Measurements from ENCODE around the gene CCKAR. TPM values are rescaled to one million over a fixed set of nuclear protein-coding genes. Genes with fewer than 3 reads are reported as not detected.

CCKAR gene
- total and polyA plus RNA-seq, 2 of the 8 experiments (the other 6 are each of a cell fraction or from before 2014, with no cell fraction given) = not detected

DNA sequence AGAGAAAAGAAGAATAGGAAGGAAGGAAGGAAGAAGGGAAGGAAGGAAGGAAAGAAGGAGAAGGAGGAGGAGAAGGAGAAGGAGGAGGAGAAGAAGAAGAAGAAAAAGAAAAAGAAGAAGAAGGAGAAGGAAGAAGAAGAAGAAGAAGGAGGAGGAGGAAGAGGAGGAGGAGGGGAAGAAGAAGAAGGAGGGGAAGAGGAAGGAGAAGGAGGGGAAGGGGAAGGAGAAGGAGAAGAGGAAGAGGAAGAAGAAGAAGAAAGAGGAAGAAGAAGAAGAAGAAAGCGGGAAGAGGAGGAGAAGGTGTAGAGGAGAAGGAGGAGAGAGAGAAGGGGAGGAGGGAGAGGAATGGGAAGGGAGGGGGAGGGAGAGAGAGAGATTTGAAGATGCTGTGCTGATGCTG is 22.6 kb downstream of the CCKAR start:
- Histone ChIP-seq H2BK15ac (ENCODE audit: low read length) (no peak overlapping the region), H3K18ac (ENCODE audit: extremely low read depth, low read length) (no peak overlapping the region), H4K91ac (replicated peaks; ENCODE audit: insufficient read length, low read length) (no peak overlapping the region), H2AFZ (ENCODE audit: low read length) (no peak overlapping the region), H3K56ac (replicated peaks; ENCODE audit: insufficient read length, low read depth, low read length) (no peak overlapping the region), H2BK120ac (replicated peaks; ENCODE audit: low read depth, low read length) (no peak overlapping the region), H2BK5ac (ENCODE audit: low read depth, low read length) (no peak overlapping the region), H3K79me1 (ENCODE audit: low read depth, low read length) (no peaks in the 10 kb centered on the region), H3K14ac (ENCODE audit: insufficient read length) (no peak overlapping the region), H3K23ac (ENCODE audit: insufficient read length) (no peak overlapping the region), H3K9me3 (ENCODE audit: insufficient read depth in 2 of 2, low read depth in 1 of 2, low read length in 1 of 2) (no peaks in the 10 kb centered on the region; a peak in 1 of 4 replicates), H2BK20ac (ENCODE audit: low read length) (no peak overlapping the region), H3K23me2 (ENCODE audit: low read depth, low read length) (no peaks in the 10 kb centered on the region), H4K8ac (ENCODE audit: extremely low read depth, insufficient read depth, low read length) (no peak overlapping the region), H3K79me2 (ENCODE audit: control insufficient read depth in 1 of 2, insufficient read depth in 2 of 2, low read length in 2 of 2) (no peaks in the 10 kb centered on the region), H3K4me2 (ENCODE audit: insufficient read depth in 1 of 2, low read depth in 2 of 2, low read length in 2 of 2) (no peak overlapping the region), H3K9ac (replicated peaks in 1 of 4; ENCODE audit: extremely low read depth in 1 of 4, low read depth in 3 of 4, low read length in 3 of 4) (no peak overlapping the region), H3K27me3 (replicated peaks in 1 of 4; ENCODE audit: control insufficient read depth in 3 of 4, extremely low read depth in 1 of 4, insufficient read depth in 3 of 4, low read length in 3 of 4) (no peaks in the 10 kb centered on the region), H4K20me1 (replicated peaks in 1 of 2; ENCODE audit: control insufficient read depth in 1 of 2, insufficient read depth in 2 of 2, low read length in 2 of 2) (no peaks in the 10 kb centered on the region), H2BK12ac (ENCODE audit: low read depth, low read length) (no peak overlapping the region), H3K4me3 (ENCODE audit: extremely low read depth in 1 of 4, insufficient read depth in 2 of 4, low read depth in 3 of 4, low read length in 4 of 4) (no peak overlapping the region), H3K27ac (ENCODE audit: low read depth, low read length) (no peak overlapping the region), H3K4ac (replicated peaks; ENCODE audit: insufficient read length, low read depth, low read length) (no peak overlapping the region), H4K5ac (ENCODE audit: insufficient read length, low read depth, low read length) (no peak overlapping the region), H3K4me1 (replicated peaks in 1 of 4; ENCODE audit: control insufficient read depth in 3 of 4, insufficient read depth in 4 of 4, low read length in 3 of 4) (no peaks in the 10 kb centered on the region), H3K36me3 (ENCODE audit: control insufficient read depth in 2 of 4, insufficient read depth in 4 of 4, low read length in 3 of 4) (no peaks in the 10 kb centered on the region), H2AK5ac (ENCODE audit: low read depth, low read length) (no peak overlapping the region)
- WGBS, 2 experiments (ENCODE audit: extremely low coverage in 1 of 2, insufficient coverage in 1 of 2, insufficient read length in 1 of 2, insufficient replicate concordance in 2 of 2, low coverage in 1 of 2, low lambda C conversion rate in 2 of 2, missing lambda C conversion rate in 1 of 2) = 37 to 92% methylated on average over 1 of the region's 1 CpG
- CTCF ChIA-PET (ENCODE audit: partially characterized antibody) = no interaction called here
- no peak for DNase-seq (ENCODE audit: low read depth in 1 of 2, low spot score in 2 of 2)
- FAIRE-seq = no peak
- POLR2A ChIA-PET (ENCODE audit: partially characterized antibody) = no interaction called here
- TF ChIP-seq, protein P1, sequence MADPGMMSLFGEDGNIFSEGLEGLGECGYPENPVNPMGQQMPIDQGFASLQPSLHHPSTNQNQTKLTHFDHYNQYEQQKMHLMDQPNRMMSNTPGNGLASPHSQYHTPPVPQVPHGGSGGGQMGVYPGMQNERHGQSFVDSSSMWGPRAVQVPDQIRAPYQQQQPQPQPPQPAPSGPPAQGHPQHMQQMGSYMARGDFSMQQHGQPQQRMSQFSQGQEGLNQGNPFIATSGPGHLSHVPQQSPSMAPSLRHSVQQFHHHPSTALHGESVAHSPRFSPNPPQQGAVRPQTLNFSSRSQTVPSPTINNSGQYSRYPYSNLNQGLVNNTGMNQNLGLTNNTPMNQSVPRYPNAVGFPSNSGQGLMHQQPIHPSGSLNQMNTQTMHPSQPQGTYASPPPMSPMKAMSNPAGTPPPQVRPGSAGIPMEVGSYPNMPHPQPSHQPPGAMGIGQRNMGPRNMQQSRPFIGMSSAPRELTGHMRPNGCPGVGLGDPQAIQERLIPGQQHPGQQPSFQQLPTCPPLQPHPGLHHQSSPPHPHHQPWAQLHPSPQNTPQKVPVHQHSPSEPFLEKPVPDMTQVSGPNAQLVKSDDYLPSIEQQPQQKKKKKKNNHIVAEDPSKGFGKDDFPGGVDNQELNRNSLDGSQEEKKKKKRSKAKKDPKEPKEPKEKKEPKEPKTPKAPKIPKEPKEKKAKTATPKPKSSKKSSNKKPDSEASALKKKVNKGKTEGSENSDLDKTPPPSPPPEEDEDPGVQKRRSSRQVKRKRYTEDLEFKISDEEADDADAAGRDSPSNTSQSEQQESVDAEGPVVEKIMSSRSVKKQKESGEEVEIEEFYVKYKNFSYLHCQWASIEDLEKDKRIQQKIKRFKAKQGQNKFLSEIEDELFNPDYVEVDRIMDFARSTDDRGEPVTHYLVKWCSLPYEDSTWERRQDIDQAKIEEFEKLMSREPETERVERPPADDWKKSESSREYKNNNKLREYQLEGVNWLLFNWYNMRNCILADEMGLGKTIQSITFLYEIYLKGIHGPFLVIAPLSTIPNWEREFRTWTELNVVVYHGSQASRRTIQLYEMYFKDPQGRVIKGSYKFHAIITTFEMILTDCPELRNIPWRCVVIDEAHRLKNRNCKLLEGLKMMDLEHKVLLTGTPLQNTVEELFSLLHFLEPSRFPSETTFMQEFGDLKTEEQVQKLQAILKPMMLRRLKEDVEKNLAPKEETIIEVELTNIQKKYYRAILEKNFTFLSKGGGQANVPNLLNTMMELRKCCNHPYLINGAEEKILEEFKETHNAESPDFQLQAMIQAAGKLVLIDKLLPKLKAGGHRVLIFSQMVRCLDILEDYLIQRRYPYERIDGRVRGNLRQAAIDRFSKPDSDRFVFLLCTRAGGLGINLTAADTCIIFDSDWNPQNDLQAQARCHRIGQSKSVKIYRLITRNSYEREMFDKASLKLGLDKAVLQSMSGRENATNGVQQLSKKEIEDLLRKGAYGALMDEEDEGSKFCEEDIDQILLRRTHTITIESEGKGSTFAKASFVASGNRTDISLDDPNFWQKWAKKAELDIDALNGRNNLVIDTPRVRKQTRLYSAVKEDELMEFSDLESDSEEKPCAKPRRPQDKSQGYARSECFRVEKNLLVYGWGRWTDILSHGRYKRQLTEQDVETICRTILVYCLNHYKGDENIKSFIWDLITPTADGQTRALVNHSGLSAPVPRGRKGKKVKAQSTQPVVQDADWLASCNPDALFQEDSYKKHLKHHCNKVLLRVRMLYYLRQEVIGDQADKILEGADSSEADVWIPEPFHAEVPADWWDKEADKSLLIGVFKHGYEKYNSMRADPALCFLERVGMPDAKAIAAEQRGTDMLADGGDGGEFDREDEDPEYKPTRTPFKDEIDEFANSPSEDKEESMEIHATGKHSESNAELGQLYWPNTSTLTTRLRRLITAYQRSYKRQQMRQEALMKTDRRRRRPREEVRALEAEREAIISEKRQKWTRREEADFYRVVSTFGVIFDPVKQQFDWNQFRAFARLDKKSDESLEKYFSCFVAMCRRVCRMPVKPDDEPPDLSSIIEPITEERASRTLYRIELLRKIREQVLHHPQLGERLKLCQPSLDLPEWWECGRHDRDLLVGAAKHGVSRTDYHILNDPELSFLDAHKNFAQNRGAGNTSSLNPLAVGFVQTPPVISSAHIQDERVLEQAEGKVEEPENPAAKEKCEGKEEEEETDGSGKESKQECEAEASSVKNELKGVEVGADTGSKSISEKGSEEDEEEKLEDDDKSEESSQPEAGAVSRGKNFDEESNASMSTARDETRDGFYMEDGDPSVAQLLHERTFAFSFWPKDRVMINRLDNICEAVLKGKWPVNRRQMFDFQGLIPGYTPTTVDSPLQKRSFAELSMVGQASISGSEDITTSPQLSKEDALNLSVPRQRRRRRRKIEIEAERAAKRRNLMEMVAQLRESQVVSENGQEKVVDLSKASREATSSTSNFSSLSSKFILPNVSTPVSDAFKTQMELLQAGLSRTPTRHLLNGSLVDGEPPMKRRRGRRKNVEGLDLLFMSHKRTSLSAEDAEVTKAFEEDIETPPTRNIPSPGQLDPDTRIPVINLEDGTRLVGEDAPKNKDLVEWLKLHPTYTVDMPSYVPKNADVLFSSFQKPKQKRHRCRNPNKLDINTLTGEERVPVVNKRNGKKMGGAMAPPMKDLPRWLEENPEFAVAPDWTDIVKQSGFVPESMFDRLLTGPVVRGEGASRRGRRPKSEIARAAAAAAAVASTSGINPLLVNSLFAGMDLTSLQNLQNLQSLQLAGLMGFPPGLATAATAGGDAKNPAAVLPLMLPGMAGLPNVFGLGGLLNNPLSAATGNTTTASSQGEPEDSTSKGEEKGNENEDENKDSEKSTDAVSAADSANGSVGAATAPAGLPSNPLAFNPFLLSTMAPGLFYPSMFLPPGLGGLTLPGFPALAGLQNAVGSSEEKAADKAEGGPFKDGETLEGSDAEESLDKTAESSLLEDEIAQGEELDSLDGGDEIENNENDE (IDR thresholded peaks at IDR 0.05; ENCODE audit: insufficient replicate concordance, low read length) = no peak
